Measurements from ENCODE around the gene CAMK2B. TPM values are rescaled to one million over a fixed set of nuclear protein-coding genes. Genes with fewer than 3 reads are reported as not detected.

Gene CAMK2B
- total and polyA plus RNA-seq, 2 of the 13 experiments (the other 11 are each of a cell fraction or from before 2014, with no cell fraction given) = 0.27 to 0.48 TPM

- no peak for TF ChIP-seq HCFC1 (IDR thresholded peaks at IDR 0.05; ENCODE audit: low read depth, low read length)
- TF ChIP-seq ZBTB42 (CRISPR knock-in tag; IDR thresholded peaks at IDR 0.05) = 0 out of 2 replicates have a peak, but pooled peaks have one; percentile 38
Measured at GRCh38 chr7:44218418-44219201, 106.8 kb downstream of the CAMK2B start (continued).

- FAIRE-seq = no peak
- in situ Hi-C loops (cut with HindIII; ENCODE audit: extremely low pct_ligation_motif_present, low pct_unique_long_range_greater_than_20kb) = no loop called here
- Histone ChIP-seq H3K4me2 (ENCODE audit: low read depth, low read length) (peak overlapping the region; percentile 56), H3K36me3 (replicated peaks in 1 of 2; ENCODE audit: control insufficient read depth in 1 of 2, insufficient read depth in 2 of 2, low read length in 2 of 2) (peaks cover 0 to 5% of the 10 kb centered on the region in 2 experiments; a peak in 1 of 5 replicates), H3K4me1 (ENCODE audit: insufficient read depth, low read length) (peaks cover 40% of the 10 kb centered on the region), H4K20me1 (ENCODE audit: insufficient read depth, low read length) (no peaks in the 10 kb centered on the region), H3K79me2 (ENCODE audit: insufficient read depth, low read length) (no peaks in the 10 kb centered on the region), H3K27me3 (ENCODE audit: control insufficient read depth in 1 of 2, insufficient read depth in 2 of 2, low read length in 2 of 2) (peaks cover 4 to 11% of the 10 kb centered on the region in 2 experiments; a peak in 3 of 5 replicates), H3K27ac (ENCODE audit: extremely low read length, insufficient read depth, low read length) (no peak overlapping the region), H3K9ac (ENCODE audit: insufficient read depth, low read depth, low read length) (no peak overlapping the region), H2AFZ (ENCODE audit: low read length) (no peak overlapping the region), H3K9me3 (ENCODE audit: low read length) (no peaks in the 10 kb centered on the region), H3K4me3 (replicated peaks in 1 of 3; ENCODE audit: insufficient read depth in 1 of 3, low read depth in 2 of 3, low read length in 3 of 3) (peak overlapping the region in 2 of 3 experiments; percentile 4 to 55; a peak in 1 of 6 replicates)
- no peak for DNase-seq (ENCODE audit: low spot score)
- no TSS peak for BruUV-seq (replicated peaks)
- ChIA-PET CTCF (ENCODE audit: low intra/inter-chr PET ratio, low total read pairs) (interaction anchor here (1.7 kb wide), 1 partner anchor 87 kb away, joined by 7 read pairs; no protein-coding TSS in a partner anchor), POLR2A (interaction anchor here (0.9 to 1.4 kb wide), 2 partner anchors 9 to 17 kb away, joined by 3 to 6 read pairs; partner anchors contain the start of gene YKT6)
- WGBS (ENCODE audit: low lambda C conversion rate) = 77% methylated on average over 13 of the region's 17 CpGs
- intact Hi-C loops (cut with micrococcal nuclease; ENCODE audit: unreplicated experiment) = no loop called here
- ATAC-seq = peak; percentile 9
- TF ChIP-seq ZNF136 (CRISPR knock-in tag; IDR thresholded peaks at IDR 0.05; ENCODE audit: low read depth) = no peak
- TF ChIP-seq HNRNPL (IDR thresholded peaks at IDR 0.05; ENCODE audit: low read depth, low read length) = 0 out of 2 replicates have a peak, but pooled peaks have one; percentile 58
- TF ChIP-seq HMGXB3 (CRISPR knock-in tag; IDR thresholded peaks at IDR 0.05; ENCODE audit: borderline replicate concordance) = no peak
- no peak for TF ChIP-seq RFXANK (CRISPR knock-in tag; IDR thresholded peaks at IDR 0.05)
- TF ChIP-seq MLXIP (CRISPR knock-in tag; IDR thresholded peaks at IDR 0.05; ENCODE audit: borderline replicate concordance) = no peak
- TF ChIP-seq PCBP2 (optimal IDR thresholded peaks at IDR 0.05; ENCODE audit: low read depth, low read length, poor library complexity, severe bottlenecking) = no peak
- no peak for TF ChIP-seq ZSCAN30 (CRISPR knock-in tag; IDR thresholded peaks at IDR 0.05)
- TF ChIP-seq ZNF83 (CRISPR knock-in tag; IDR thresholded peaks at IDR 0.05; ENCODE audit: borderline replicate concordance) = no peak
- no peak for TF ChIP-seq HOXD1 (CRISPR knock-in tag; IDR thresholded peaks at IDR 0.05)
- no peak for TF ChIP-seq E2F5 (CRISPR knock-in tag; conservative IDR thresholded peaks at IDR 0.05)
- 0 out of 2 replicates have a peak, but pooled peaks have one; percentile 30 for TF ChIP-seq MEF2D (CRISPR knock-in tag; IDR thresholded peaks at IDR 0.05)
Measured at GRCh38 chr7:44217852-44218402, 107.5 kb downstream of the CAMK2B start.
